GM18873 (cell line): Measurements from ENCODE around the gene TOB2.
"Not testable (repeated sequence)": the region's sequence is repeated elsewhere in the genome, so short reads cannot be mapped to it uniquely, and the experiment has no call there.

Experiments used
- ATAC-seq: cut with Tn5 transposase; IDR thresholded peaks from one replicate; pipeline ENCODE4 v1.9.1; 2021; ENCODE audit warnings: mild to moderate bottlenecking, moderate library complexity, moderate number of reproducible peaks; ENCODE audit not compliant: unreplicated experiment, low FRiP score

TOB2 gene

DNA sequence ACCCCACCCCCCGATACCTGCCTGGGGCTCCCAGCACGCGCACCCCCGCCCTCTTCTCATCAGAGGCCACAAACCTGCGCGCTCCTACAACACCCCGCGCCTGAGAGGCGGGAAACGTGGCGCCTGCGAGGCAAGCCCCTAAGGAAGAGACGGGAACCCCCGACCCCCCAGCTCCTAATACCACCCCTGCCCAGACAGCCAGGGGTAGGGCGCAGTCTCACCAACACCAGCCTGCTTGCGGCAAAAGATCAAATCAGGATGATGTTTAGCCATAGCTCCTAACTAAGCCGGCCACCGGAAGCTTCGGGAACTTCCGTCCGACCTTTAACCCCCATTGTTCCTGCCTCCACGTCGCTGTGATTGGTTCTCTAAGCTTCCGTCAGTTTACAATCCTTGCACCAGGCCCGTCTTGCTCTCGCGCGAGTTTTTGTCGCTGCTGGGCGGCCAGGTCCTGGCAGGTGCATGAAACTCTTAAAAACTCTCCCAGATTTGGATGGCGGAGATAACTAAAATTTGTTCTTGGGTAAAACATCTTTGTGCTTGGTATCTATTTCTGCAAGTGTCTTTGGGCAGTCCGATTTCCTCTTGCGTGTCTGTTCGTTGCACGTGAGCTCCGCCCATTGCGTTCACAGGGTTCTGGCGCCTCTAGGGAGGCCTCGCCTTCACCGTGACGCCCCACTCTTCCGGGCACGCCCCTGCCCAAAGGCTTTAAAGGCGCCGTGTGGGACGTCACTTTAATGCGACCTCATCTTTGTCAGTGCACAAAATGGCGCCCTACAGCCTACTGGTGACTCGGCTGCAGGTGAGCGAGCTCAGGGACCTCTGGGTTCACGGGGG, 22.0 kb upstream of the TOB2 start, which contains the start of the genes ACO2 and PHF5A:
Gene ACO2, plus strand, starts transcription at position 737 of the 837 bp plus-strand sequence. Its CDS starts 30 bp downstream, at position 767.
Gene PHF5A, minus strand, starts transcription at position 312 of the 837 bp plus-strand sequence. Its CDS starts 39 bp downstream, at position 273.
- ATAC-seq, result peak; percentile 72

DNA sequence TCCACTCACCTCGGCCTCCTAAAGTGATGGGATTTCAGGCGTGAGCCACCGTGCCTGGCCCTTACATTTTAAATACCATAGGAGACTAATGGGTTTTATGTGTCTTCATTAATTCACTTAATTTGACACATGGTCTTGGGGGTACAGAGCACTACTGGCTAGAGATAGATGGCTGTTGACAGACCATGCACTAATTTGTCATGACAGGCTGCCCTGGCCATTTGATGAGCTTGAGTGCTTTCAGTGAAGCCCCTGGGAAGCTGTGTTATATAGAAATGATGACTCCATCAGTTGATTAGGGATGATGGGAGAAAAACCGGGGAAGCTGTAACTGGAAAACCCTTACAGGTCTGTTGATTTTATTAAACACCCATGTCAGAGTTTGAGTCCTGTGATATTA, 15.3 kb upstream of the TOB2 start:
- no peak for ATAC-seq

DNA sequence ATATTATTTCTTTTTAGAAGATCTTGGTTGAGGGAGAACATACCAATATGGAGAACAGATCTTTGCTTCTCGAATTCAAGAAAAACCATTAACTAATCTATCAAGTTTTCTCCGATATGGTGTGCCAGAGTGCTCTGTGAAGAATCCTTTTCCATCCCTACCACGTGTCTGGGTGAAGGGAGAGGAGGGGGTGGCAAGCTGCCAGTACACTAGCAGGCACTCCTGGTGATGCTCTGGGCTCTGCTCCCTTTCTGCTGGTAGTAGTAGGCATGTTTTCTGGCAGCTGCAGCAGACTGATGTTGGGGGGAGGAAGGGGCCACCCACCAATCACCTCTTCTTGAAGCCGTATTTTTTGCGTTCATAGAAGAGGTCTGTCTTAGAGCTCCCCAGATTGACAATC, 13.5 kb upstream of the TOB2 start:
- ATAC-seq, result not testable (repeated sequence)

DNA sequence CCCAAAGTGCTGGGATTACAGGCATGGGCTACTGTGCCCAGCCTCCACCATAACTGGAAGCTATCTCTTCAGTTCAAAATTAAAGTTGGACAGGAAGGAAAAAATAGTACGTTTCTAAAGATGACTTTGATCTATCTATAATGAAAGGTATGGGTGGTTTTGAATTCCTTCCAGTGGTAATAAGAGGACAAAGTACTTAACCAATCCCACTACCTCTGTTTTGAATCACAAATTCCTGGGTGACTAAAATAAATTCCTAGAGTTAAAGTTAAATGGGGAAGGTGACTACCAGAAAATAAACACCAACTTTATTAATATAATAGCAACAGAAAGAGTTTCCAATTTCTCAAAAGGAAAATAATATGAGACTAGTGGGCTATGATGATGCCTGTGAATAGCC, 12.8 kb upstream of the TOB2 start:
- no peak for ATAC-seq

DNA sequence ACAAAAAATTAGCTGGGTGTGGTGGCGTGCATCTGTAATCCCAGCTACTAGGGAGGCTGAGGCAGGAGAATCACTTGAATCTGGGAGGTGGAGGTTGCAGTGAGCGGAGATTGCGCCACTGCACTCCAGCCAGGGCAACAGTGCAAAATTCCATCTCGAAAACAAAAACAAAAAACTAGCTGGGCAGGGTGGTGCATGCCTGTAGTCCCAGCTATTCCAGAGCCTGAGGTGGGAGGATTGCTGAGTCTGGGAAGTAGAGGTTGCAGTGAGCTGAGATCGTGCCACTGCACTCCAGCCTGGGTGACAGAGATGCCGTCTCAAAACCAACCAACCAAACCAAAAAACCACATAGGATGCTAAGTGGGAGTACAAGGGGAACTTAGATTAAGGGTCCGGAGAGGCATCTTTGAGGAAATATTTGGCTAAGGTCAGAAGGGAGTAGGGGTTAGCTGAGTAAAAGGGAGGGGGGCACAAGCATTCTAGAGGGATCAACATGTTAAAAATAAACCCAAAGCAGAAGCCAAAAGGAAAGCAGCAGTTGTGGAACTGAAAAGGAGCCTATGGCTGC, 11.6 kb upstream of the TOB2 start:
- no peak for ATAC-seq

DNA sequence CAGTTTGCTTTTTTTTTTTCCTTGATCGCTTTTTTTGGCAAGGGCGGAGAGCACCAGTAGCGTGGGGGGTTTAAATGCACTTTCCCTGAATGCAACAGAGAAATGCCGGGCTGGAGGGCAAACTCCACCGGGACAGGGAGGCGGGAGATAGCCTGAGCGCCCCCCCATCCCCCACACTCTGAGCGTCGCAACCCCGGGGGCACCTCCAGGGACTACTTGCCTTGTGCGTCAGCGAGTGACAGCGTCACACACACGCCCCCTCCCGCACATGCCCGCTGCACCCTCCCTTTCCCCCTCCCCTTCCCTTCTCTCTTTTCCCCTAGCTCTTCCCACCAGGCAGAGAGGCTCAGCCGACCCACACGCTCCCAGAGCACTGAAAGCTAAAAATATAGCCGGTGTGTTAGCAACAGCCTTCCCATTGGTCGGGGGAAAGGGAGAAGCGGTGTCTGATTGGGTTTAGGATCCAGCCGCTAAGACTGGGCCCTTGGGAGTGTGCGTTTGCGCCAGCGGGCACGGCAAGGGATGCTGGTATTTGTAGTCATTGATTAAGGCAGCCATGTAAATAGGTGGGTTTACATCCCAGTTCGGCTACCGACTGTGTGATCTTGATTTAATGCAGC, 1.7 kb upstream of the TOB2 start:
- peak; percentile 41 for ATAC-seq

DNA sequence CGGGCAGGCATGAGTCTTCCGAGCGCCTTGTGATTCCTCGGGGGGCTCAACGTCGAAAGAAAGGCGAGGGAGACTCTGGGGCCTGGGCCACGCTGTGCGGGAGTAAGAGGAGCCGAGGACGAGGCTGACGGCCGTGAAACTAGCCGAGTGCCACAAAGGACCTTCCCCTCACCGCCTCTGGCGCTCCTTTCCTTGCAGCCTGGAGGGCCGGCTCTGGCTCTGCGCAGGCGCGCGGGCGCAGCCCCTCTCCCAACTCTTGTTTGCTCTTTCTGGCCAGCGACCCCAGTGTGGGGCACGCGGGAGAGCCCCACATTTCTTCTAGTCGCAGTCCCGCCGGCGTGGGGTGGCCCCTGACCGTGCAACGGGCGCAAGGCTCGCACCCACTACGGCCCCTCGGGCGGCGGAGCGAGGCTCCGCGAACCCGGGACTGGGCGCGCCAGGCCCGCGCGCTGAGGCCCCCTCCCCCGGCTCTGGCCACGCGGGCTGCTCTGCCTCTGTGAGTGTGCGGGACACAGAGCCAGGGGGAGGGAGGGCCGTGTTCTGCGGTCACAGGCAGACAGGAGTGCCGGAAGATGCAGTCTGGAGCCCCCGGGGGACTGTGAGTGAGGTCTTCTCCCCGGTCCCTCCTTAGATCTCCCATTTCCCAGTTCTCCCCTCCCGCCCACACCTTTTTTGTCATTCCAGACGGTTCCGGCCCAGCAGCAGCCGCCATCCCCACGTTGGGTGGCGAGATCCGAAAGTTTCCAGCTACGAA, 1.0 kb upstream of the TOB2 start:
- no peak for ATAC-seq

DNA sequence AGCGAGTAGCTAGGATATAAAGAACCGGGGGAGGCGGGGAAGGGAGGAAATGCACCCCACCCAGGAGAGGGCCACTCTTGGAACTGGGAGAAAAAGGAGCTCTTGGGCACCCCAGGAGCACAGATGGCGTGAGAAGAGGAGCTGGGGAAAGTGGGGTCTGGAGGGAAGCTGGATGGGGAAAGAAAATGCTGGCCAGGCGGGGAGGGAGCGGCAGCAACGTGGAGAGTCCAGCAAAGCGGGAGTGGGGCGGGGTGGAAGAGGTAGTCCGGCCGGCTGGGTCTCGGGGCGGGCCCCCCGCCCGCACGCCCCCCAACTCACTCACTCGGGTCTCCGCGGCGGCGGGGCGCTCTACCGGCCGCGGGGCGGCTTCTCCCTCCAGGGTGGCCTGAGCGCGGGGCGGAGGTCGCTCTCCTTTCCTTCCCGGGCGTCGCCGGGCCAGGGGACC, 522 bp downstream of the TOB2 start:
- no peak for ATAC-seq

DNA sequence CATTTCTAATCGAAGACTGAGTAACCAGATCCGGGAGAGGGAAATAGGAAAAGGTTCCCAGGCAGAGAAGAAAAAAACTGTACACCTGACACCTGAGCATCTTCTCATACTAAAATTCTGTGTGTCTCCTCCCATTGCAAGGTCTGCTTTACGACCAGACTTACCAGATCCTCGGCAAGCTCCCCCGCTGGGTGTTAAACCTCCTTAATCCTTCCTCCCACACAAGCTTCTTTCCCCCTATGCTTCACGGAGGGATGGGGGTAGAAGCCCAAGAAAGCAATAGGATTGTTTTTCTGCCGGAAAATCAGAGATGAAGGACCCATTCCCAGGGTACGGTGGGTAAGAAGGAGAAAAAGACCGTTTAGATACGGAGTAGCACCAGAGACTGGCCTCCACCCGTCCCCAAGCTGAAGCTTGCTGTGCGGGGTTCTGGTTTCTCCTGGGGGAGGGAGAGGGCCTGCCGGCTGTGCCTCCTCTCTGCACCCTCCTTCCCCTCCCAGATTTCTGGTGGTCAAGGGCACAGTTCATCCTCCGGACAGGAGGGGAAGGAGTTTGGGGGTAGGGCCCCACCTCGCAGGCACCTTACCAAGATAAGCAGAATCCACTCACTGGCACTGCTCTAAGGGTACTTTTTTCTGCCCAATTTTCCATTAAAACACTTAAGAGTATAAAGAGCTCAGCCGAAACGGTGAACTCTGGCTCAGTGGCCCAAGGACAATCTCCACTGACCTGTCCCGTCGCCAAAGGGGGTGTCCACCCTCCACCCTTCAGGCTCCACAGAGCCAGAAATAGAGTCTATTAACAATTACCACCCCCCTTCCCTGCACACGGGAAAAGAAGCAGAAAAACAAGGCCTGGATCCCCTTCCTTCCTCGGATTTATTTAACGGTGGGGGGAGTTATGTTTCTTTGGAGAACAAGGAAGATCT, 1.2 kb downstream of the TOB2 start:
- ATAC-seq, result no peak

DNA sequence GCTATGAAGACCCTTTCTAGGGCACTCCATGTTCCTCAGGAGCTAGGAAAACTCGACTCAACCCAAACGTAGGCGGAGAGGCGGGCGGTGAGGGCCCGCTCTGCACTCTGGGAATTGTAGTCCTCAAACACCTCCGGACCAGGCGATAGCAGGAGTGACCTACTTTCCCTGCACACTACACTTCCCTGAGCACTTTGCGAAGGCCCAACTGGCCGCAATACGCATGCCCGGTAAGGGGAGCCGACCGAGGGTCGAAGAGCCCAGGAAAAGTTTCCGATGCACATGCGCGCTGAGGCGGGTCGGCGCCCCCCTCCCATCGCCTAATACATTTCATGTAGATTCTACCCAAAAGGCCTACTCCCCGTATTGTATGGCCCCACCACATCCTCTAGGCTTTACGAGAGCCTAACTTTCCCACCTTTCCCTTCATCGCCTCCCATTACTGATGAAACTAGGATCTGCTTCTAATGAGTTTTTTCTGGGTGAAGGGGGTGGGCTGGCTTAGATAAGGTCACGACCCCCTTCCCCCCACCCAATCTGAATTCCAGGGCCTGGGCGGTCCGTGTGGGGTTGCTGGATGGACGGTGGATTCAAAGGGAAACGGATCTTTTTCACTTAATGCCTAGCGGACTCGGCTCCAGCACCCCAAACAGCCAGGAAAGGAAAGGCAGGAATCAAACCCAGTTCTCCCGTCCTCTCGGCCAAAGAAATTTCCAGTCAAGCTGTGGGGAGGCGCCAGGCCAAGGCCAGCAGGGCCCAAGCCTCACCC, 2.1 kb downstream of the TOB2 start:
- peak; percentile 49 for ATAC-seq

DNA sequence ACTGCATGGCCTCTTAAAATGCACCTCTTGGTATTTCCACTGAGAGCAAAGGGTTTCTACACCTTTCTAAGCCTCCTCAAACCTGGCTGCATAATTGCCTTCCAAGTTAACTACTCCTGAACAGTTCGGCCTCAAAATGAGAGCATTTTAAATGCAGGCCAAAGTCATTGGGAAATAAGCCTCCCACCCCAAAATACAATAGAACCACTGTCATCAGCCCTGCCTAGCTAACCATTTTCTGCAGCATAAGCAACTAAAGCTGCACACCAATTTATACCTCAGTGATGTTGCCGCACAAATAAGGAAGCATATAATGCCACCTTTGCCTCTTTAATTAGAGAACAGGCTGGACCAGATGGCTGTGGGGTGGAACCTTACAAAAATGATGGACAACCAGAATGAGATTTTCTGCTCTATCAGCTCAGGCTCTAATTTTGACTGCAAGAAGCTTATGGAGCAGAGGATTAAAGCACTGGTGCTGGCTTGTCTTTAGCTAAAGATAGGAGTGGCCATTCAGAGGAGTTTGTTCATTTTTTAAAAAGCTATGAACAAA, 4.3 kb downstream of the TOB2 start:
- no peak for ATAC-seq

DNA sequence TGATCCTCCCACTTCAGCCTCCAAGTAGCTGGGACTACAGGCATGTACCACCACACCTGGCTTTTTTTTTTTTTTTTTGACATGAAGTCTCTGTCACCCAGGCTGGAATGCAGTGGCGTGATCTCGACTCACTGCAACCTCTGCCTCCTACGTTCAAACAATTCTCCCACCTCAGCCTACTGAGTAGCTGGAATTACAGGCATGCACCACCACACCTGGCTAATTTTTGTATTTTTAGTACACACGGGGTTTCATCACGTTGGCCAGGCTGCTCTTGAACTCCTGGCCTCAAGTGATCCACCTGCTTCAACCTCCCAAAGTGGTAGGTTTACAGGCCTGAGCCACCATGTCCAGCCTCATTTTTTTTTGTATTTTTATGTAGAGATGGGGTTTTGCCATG, 6.1 kb downstream of the TOB2 start:
- ATAC-seq, result not testable (repeated sequence)

DNA sequence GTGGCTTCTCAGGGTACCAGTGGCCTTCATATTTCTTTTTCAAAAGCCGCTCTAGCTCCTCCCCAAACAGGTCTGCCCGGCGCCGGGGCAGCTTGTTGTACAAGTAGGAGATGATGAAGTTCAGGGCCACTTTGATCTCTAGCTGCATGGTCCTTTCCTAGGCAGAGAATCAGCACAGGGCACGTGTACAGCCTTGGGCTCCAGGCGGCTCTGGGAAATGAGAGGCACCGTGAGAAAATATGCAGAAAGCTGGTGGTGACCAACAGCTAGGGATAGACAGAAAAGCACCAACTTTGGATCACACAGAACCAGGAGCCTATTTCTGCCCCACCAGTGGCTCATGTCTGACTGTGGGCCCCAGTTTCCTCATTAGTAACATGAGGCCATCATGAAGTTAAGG, 9.4 kb downstream of the TOB2 start:
- ATAC-seq, result no peak

DNA sequence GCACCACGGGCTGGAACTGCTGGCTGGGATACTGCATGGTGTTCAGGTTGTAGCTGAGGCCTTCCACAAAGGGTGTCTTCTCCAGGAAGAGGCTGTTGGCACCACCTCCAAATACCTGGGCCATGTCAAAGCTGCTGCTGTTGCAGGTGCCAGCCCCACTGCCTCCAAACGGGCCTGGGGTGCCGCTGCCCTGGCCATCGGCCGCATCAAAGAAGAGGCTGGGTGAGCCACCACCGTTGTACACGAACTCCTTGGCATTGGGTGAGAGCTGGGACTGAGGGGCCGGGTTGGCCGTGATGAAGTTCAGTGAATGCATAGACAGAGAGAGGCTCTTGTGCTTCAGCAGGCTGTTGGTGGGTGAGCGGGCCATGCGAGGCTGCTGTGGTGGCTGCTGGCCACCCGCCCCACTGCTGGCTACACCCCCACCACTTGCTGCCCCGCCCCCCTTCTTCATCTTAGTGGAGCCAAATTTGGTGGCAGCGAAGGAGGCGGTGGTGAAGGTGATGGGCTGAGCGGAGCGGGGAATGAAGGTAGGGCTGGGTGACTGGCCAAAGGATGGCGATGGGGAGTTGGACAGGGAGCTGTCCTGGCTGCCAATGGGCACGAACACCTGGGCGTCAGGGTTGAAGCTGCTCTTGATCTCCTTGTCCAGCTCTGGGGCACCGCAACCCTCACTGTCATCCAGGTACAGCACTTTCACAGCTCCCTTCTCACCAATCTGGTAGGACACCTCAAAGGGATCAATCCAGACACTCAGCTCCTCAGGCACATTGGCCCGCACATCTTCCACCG, 10.1 kb downstream of the TOB2 start:
- no peak for ATAC-seq

DNA sequence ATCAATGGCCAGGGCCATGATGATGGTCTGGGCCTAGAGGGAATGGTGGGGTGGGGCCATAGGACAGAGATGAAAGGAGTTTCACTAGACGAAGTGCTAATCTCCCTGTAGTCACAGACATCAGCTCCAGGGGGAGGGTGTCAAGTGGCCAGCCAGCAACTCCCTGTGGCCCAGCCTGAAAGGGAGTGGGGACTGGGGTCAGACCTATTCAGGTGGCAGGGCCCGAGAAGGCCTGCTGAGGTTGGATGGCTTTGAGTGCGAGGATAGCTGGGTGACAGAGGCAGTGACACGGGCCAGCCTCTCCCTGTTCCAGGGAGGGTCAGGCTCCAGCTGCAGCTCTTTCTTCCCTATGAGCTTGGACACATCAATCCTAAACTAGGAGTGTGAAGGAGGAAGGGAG, 11.0 kb downstream of the TOB2 start:
- ATAC-seq, result no peak

DNA sequence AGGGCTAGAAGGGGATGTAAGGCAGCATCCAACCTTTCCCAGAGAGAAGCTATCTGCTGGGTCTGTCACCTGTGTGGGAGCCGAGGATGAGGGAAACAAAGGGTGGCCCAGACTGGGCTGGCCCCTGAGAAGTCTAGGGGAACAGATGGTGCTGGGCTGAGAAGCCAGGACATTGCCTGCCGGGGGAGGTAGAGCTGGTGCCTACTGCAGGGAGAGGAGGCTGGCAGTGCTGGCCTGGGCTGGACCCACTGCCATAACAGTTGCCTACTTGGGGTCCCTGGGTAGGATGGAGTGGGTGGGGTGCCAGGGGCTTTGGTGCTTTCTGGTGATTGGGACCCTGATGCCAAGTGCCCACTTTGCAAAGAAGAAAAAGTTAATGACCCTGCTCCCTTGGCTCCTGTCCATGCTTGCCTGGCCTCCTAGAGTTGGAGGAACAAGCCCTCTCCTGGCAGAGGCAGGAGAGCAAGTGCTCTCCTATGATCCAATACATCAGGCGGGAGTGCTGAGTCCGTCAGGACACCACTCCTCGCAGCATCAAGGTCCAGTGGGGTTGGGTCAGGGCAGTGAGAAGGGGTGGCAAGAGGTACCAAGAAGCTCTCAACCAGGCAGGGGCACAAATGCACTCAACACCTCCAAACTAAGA, 12.1 kb downstream of the TOB2 start:
- not testable (repeated sequence) for ATAC-seq

DNA sequence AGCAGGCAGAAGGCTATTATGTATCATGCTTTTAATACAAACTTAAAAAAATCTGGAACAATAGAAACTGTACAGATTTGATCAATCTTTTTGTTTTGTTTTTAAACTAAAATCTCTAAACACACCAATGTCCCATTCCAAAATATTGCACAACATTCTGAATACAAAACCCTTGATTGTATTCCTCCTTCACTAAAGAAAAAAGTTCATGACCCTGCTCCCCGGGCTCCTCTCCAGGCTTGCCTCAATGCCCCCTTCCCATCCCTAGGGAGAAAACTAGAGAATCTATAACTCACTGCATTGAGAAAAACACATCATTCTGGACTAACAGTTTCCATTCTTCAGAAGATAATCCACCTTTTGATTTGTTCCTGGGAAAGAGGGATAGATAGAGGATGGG, 13.1 kb downstream of the TOB2 start:
- not testable (repeated sequence) for ATAC-seq
